ENCODE measurements around the gene LUC7L3.

LUC7L3 gene

DNA sequence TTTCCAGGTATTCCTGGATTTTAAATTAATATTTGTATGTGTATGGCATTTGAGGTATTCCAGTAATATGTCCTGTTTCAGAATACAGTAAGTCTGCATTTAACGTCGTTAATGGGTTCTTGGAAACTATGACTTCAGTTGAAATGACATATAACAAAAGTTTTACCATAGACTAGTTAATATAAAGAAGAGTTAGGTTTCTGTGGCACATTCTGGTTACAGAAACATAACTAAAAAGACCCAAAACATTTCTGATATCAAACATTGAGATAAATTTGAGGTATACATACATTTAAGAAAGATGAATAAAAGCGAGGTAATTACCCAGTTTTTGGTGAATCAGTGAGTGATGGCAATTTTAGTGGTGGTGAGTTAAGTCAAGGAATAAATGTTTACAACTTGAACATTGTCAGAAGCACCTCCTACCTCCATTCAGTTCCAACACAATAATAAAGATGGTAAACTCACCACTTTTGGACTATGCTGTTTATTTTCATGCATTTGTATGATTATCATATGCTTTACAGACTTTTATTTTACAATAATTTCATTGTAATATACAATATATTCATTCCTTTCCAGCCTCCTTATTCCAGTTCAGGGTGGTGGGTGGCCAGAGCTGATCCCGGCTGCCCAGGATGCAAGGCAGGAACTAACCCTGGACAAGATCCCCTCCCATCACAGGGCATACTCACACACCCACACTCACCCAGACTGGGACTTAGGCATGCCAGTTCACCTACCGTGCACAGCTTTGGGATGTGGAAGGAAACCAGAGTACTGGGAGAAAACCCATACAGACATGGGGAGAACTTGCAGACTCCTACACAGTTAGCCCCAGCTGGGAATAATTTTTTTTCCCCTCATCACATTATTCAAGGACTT lies 9.7 kb downstream of the LUC7L3 start:
- no peak for DNase-seq (ENCODE audit: low read depth)
- H3K4me3 ChIP-seq (ENCODE audit: low read length), result no peak overlapping the region
- no peak for TF ChIP-seq CTCF (conservative IDR thresholded peaks at IDR 0.05; ENCODE audit: low read depth, low read length)

- no peak for TF ChIP-seq CTCF (conservative IDR thresholded peaks at IDR 0.05; ENCODE audit: low read depth, low read length)
- DNase-seq (ENCODE audit: low read depth), result no peak
These were observed 12.4 kb downstream of the LUC7L3 start for GRCh38 chr17:50731575-50732460.

DNA sequence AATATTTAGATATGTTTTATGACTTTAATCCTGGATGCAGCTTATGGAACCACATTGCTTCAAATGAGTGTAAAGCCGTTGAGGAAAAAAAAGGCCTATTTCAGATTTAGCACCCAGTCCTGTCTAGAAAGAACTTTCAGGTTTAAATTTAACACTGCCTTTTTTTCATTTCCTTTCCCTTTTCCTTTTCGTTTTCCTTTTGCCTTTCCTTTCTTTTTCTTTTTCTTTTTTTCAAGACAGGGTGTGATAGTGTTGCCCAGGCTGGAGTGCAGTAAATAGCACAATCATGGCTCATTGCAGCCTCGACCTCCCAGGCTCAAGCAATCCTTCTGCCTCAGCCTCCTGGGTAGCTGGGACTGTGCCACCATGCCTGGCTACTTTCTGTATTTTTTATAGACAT lies 15.9 kb downstream of the LUC7L3 start:
- no peak for TF ChIP-seq CTCF (conservative IDR thresholded peaks at IDR 0.05; ENCODE audit: low read depth, low read length)
- DNase-seq (ENCODE audit: low read depth), result no peak
- no peak overlapping the region for H3K4me3 ChIP-seq (ENCODE audit: low read length)

More at GRCh38 chr17:50731575-50732460, 12.4 kb downstream of the LUC7L3 start:
- no peak overlapping the region for H3K4me3 ChIP-seq (ENCODE audit: low read length)

DNA sequence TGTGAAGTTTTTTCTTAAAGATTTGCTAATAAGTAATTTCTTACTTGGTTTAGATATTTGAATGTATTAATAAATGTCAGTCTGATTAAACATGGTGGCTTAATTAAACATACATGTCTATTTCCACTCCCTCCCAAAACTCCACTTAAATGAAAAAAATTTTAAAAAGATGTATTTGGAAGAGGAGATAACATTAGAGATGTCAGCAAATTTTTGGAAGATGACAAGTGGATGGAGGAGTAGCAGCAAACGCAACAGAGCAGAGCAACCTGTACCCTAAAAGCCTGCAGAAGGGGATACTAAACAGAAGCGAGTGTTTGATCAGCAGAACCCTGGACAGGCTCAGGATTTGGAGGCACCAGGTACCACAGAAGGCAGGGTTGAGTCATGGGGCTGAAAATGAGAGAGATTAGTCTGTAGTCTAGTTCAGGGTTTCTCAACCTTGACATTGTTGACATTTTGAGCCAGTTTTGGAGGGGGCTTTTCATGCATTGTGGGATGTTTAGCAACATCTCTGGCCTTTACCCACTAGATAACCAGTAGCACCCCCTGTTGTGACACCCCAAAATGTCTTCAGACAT lies 17.8 kb downstream of the LUC7L3 start:
- H3K4me3 ChIP-seq (ENCODE audit: low read length), result no peak overlapping the region
- peak; percentile 44 for DNase-seq (ENCODE audit: low read depth)
- TF ChIP-seq CTCF (conservative IDR thresholded peaks at IDR 0.05; ENCODE audit: low read depth, low read length), result no peak

DNA sequence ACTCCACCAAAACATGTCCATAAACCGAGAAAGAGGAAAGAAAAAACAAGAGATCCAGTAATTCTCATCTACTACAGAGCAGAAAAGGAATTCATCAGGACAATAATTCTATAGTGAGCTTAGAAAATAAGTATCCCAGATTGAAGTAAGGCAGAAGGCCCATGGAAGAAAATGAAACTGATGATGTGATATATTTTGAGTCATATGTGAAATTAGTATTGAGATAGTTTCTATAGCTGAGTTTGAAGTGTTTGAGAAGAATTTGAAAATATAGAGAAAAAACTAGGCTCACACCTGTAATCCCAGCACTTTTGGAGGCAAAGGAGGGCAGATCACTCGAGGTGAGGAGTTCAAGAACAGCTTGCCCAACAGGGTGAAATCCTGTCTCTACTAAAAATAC lies 19.7 kb downstream of the LUC7L3 start:
- no peak for TF ChIP-seq CTCF (conservative IDR thresholded peaks at IDR 0.05; ENCODE audit: low read depth, low read length)
- H3K4me3 ChIP-seq (ENCODE audit: low read length), result no peak overlapping the region
- no peak for DNase-seq (ENCODE audit: low read depth)

DNA sequence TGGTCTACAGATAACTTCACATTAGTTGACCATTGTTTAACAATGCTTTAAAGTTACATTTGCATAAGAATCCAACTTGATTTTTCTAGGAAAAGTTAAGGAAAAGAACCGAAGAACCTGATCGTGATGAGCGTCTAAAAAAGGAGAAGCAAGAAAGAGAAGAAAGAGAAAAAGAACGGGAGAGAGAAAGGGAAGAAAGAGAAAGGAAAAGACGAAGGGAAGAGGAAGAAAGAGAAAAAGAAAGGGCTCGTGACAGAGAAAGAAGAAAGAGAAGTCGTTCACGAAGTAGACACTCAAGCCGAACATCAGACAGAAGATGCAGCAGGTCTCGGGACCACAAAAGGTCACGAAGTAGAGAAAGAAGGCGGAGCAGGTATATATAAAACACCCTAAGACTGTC lies 26.2 kb downstream of the LUC7L3 start:
- DNase-seq (ENCODE audit: low read depth), result no peak
- no peak for TF ChIP-seq CTCF (conservative IDR thresholded peaks at IDR 0.05; ENCODE audit: low read depth, low read length)
- H3K4me3 ChIP-seq (ENCODE audit: low read length), result no peak overlapping the region

Data from retinal pigment epithelial cell (primary cell).